ENCODE data around the gene CORO2A. TPM values are rescaled to one million over a fixed set of nuclear protein-coding genes. Genes with fewer than 3 reads are reported as not detected.

CORO2A gene, protein sequence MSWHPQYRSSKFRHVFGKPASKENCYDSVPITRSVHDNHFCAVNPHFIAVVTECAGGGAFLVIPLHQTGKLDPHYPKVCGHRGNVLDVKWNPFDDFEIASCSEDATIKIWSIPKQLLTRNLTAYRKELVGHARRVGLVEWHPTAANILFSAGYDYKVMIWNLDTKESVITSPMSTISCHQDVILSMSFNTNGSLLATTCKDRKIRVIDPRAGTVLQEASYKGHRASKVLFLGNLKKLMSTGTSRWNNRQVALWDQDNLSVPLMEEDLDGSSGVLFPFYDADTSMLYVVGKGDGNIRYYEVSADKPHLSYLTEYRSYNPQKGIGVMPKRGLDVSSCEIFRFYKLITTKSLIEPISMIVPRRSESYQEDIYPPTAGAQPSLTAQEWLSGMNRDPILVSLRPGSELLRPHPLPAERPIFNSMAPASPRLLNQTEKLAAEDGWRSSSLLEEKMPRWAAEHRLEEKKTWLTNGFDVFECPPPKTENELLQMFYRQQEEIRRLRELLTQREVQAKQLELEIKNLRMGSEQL
- total RNA-seq = 1.6 and 2.0 TPM in 2 replicates

GRCh38 chr9:98192503-98193335 is at the start of gene CORO2A:
TSS of gene CORO2A (minus strand) at chr9:98192637. CDS start at chr9:98157660, 34,977 bp downstream.

GRCh38 chr9:98118640-98119601 is 73.5 kb downstream of the CORO2A start, which contains the start of gene TRIM14:
TSS of gene TRIM14 (minus strand) at chr9:98119222. CDS start at chr9:98119188, 34 bp downstream.

Small RNAs within 50 kb of the gene (small RNA-seq; reads per million reads assigned to genes)
- not detected for gene MIR6854
- gene RF00017 = not detected

Other genes starting within 250 kb of the CORO2A start
- gene ANP32B, start 209.3 kb downstream of the CORO2A start, total RNA-seq = 7.0 and 14.1 TPM in 2 replicates
- 47.1 and 103 TPM in 2 replicates for gene NANS, start 135.9 kb downstream of the CORO2A start, total RNA-seq
- gene TRIM14, start 73.4 kb downstream of the CORO2A start, total RNA-seq = 0.65 and 0.79 TPM in 2 replicates
- 42.8 and 54.8 TPM in 2 replicates for gene TBC1D2, start 63.0 kb upstream of the CORO2A start, total RNA-seq